GM12874 (cell line): ENCODE data around the gene PDE6B.

Experiments
- CTCF ChIP-seq: IDR thresholded peaks from 2 replicates; pipeline ENCODE4 v1.5.1; 2011; ENCODE audit warnings: low read depth, mild to moderate bottlenecking, control low read depth, low read length, moderate library complexity; ENCODE audit not compliant: insufficient read depth

PDE6B gene

GRCh38 chr4:605702-606425, 19.5 kb upstream of the PDE6B start:
- TF ChIP-seq CTCF: no peak

- no peak for TF ChIP-seq CTCF
These were observed 17.1 kb upstream of the PDE6B start for GRCh38 chr4:608236-608635.

- no peak for TF ChIP-seq CTCF
These were observed 15.8 kb upstream of the PDE6B start for GRCh38 chr4:609400-610050.

- TF ChIP-seq CTCF: no peak
These were observed 14.7 kb upstream of the PDE6B start for GRCh38 chr4:610411-611261.

GRCh38 chr4:612052-612748, 13.2 kb upstream of the PDE6B start:
- no peak for TF ChIP-seq CTCF

- TF ChIP-seq CTCF: no peak
These were observed 12.6 kb upstream of the PDE6B start for GRCh38 chr4:612749-613125.

- no peak for TF ChIP-seq CTCF
These were observed 12.2 kb upstream of the PDE6B start for GRCh38 chr4:613126-613525.
